Activated CD4-positive, alpha-beta T cell treated with anti-CD3 and anti-CD28 coated beads, Interleukin-2, amount 50 U/mL, for 16 hours (primary cell): ENCODE data around the gene SOX14.

Experiments used
- DNase-seq: peaks from one replicate; pipeline ENCODE4 v3.0.0-alpha.2; 2020

The SOX14 gene

GRCh38 chr3:137764001-137764433, at the start of gene SOX14:
TSS of gene SOX14 (plus strand) at chr3:137764315. CDS start at chr3:137764785, 470 bp downstream.
- DNase-seq, result no peak

GRCh38 chr3:137714551-137714950, 49.6 kb upstream of the SOX14 start:
- no peak for DNase-seq

GRCh38 chr3:137724240-137724639, 39.9 kb upstream of the SOX14 start:
- DNase-seq, result no peak

GRCh38 chr3:137737208-137737607, 26.9 kb upstream of the SOX14 start:
- no peak for DNase-seq

GRCh38 chr3:137738710-137739109, 25.4 kb upstream of the SOX14 start:
- DNase-seq, result no peak

GRCh38 chr3:137743608-137744007, 20.5 kb upstream of the SOX14 start:
- DNase-seq, result no peak

- no peak for DNase-seq
These were observed 17.3 kb upstream of the SOX14 start for GRCh38 chr3:137746808-137747207.

GRCh38 chr3:137759505-137759904, 4.6 kb upstream of the SOX14 start:
- DNase-seq, result no peak

GRCh38 chr3:137760341-137761098, 3.6 kb upstream of the SOX14 start:
- no peak for DNase-seq

- DNase-seq, result no peak
These were observed 3.0 kb upstream of the SOX14 start for GRCh38 chr3:137761099-137761562.

- no peak for DNase-seq
These were observed 2.3 kb upstream of the SOX14 start for GRCh38 chr3:137761563-137762503.

GRCh38 chr3:137762674-137763593, 1.2 kb upstream of the SOX14 start:
- DNase-seq, result no peak

- no peak for DNase-seq
These were observed 549 bp upstream of the SOX14 start for GRCh38 chr3:137763594-137763938.

- no peak for DNase-seq
These were observed 621 bp downstream of the SOX14 start for GRCh38 chr3:137764563-137765309.

GRCh38 chr3:137765310-137766033, 1.4 kb downstream of the SOX14 start:
- no peak for DNase-seq

- no peak for DNase-seq
These were observed 2.1 kb downstream of the SOX14 start for GRCh38 chr3:137766041-137766875.

- DNase-seq, result no peak
These were observed 2.9 kb downstream of the SOX14 start for GRCh38 chr3:137766876-137767537.

- DNase-seq, result no peak
These were observed 3.6 kb downstream of the SOX14 start for GRCh38 chr3:137767538-137768360.
